ENCODE measurements around the gene OTUD5.
"Not testable (repeated sequence)": the region's sequence is repeated elsewhere in the genome, so short reads cannot be mapped to it uniquely, and the experiment has no call there.

Gene OTUD5

GRCh38 chrX:48883729-48884128 lies 73.7 kb downstream of the OTUD5 start:
- no peak for DNase-seq

GRCh38 chrX:48876944-48877343 lies 80.5 kb downstream of the OTUD5 start:
- DNase-seq, result not testable (repeated sequence)
